ENCODE data around the gene SIL1.

Gene SIL1

DNA sequence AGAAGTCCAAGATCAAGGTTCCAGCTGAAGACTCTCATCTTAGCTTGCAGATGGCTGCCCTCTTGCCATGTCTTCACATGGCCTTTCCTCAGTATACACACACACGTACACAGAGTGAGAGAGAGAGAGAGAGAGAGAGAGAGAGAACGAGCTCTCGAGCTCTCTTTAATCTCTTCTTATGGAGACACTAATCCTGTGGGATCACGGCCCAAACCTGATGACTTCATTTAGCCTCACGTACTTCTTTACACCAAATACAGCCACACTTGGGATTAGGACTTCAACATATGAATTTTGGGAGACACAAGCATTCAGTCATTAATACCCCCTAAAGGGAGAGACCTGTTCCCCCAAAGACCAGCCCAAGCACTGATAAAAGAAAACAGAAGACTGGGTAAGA is 42.8 kb downstream of the SIL1 start:
- 87% methylated on average over 3 of the region's 5 CpGs for WGBS
- H3K9me3 ChIP-seq (ENCODE audit: insufficient read depth, low read depth, low read length): no peaks in the 10 kb centered on the region
- H3K27me3 ChIP-seq (ENCODE audit: insufficient read depth, low read length): no peaks in the 10 kb centered on the region
- peaks cover 14% of the 10 kb centered on the region for H3K4me1 ChIP-seq (ENCODE audit: insufficient read depth, low read length)
- H3K9ac ChIP-seq (ENCODE audit: low read depth, low read length): no peak overlapping the region
- no peaks in the 10 kb centered on the region for H3K36me3 ChIP-seq (ENCODE audit: insufficient read depth, low read length)
- no peak overlapping the region for H3K27ac ChIP-seq (ENCODE audit: low read depth, low read length)
- H3K4me3 ChIP-seq (ENCODE audit: low read length): no peak overlapping the region

DNA sequence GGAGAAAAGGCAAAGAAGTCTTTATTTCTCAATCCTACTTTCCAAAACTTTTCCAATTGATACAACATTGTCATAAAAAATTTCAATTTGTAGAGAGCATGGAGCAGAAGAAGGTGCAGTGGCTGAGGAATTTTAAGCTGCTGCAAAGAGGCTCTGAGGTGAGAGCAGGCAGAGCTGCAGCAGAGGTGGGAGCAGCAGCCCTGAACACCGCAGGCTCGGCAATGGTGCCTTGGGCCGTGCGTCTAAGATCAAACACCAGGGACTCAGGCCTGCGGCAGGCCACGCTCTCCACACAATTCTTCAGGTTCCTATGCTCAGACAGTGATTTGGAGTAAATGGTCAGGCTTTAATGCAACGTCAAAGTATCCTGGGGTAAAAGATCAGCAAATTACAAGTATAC is 46.3 kb downstream of the SIL1 start:
- Histone ChIP-seq H3K27me3 (ENCODE audit: insufficient read depth, low read length) (no peaks in the 10 kb centered on the region), H3K9me3 (ENCODE audit: insufficient read depth, low read depth, low read length) (no peaks in the 10 kb centered on the region), H3K27ac (ENCODE audit: low read depth, low read length) (no peak overlapping the region), H3K4me3 (ENCODE audit: low read length) (no peak overlapping the region), H3K36me3 (ENCODE audit: insufficient read depth, low read length) (no peaks in the 10 kb centered on the region), H3K9ac (ENCODE audit: low read depth, low read length) (no peak overlapping the region), H3K4me1 (ENCODE audit: insufficient read depth, low read length) (peaks cover 3% of the 10 kb centered on the region; the same call in 1 of the 2 replicates)
- WGBS: 81% methylated on average over 7 of the region's 7 CpGs

DNA sequence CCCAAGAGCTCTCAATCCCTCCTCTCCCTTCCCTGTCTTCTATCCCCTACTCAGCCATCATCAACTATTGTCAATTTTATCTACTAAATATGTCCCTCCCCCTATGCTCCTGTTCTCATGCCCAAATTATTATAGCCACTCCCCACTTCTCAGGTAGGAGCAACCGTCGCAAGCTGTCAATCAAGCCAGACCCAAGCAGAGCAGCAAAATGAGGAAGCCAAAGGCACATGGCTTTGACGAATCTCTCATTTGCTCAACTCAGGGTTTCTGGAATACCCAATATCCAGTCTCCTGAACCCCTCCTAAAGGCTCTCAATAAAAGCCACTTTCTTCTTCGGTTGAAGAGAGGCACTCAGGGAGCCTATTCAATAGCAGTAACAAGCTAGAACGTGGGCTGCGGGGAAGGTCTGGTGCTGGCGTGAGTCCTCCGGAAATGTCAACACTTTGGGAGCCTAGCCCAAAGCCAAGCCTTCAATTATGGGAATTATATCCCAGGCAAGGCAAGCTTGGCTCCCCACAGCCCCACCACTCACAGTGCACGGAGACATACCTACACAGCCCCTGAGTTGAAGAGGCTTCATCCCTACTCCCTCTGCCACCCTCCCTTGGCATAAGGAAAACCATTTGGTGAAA is 47.7 kb downstream of the SIL1 start:
- 89% methylated on average over 9 of the region's 9 CpGs for WGBS
- H3K27ac ChIP-seq (ENCODE audit: low read depth, low read length): no peak overlapping the region
- no peaks in the 10 kb centered on the region for H3K27me3 ChIP-seq (ENCODE audit: insufficient read depth, low read length)
- H3K4me3 ChIP-seq (ENCODE audit: low read length): no peak overlapping the region
- no peaks in the 10 kb centered on the region for H3K36me3 ChIP-seq (ENCODE audit: insufficient read depth, low read length)
- no peak overlapping the region for H3K9ac ChIP-seq (ENCODE audit: low read depth, low read length)
- peaks cover 3% of the 10 kb centered on the region; the same call in 1 of the 2 replicates for H3K4me1 ChIP-seq (ENCODE audit: insufficient read depth, low read length)
- no peaks in the 10 kb centered on the region for H3K9me3 ChIP-seq (ENCODE audit: insufficient read depth, low read depth, low read length)

GRCh38 chr5:139149477-139150199 is 48.5 kb downstream of the SIL1 start:
- Histone ChIP-seq H3K27me3 (ENCODE audit: insufficient read depth, low read length) (no peaks in the 10 kb centered on the region), H3K4me3 (ENCODE audit: low read length) (no peak overlapping the region), H3K9ac (ENCODE audit: low read depth, low read length) (no peak overlapping the region), H3K4me1 (ENCODE audit: insufficient read depth, low read length) (peaks cover 3% of the 10 kb centered on the region; the same call in 1 of the 2 replicates), H3K36me3 (ENCODE audit: insufficient read depth, low read length) (no peaks in the 10 kb centered on the region), H3K9me3 (ENCODE audit: insufficient read depth, low read depth, low read length) (no peaks in the 10 kb centered on the region), H3K27ac (ENCODE audit: low read depth, low read length) (no peak overlapping the region)
- WGBS: 56% methylated on average over 3 of the region's 3 CpGs

DNA sequence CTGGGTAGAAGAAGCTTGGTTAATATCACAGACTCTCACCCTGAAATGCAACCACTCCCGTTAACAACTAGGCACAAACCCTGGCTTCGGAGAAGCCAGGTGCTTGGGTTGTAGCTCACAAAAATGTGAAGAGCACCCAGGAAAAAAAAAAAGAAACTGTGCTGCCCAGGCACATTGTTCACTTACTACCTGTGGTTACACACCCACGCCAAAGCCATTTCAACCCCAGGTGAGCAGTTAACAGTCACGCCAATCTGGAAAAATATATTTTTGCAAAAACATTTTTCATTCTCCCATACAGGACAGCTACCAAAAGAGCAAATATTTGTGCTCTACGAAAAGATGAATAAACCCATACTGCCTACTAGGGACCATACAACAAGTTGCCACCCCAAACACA is 49.2 kb downstream of the SIL1 start:
- no peaks in the 10 kb centered on the region for H3K27me3 ChIP-seq (ENCODE audit: insufficient read depth, low read length)
- H3K4me3 ChIP-seq (ENCODE audit: low read length): no peak overlapping the region
- H3K9me3 ChIP-seq (ENCODE audit: insufficient read depth, low read depth, low read length): no peaks in the 10 kb centered on the region
- H3K9ac ChIP-seq (ENCODE audit: low read depth, low read length): no peak overlapping the region
- H3K36me3 ChIP-seq (ENCODE audit: insufficient read depth, low read length): no peaks in the 10 kb centered on the region
- peaks cover 3% of the 10 kb centered on the region; the same call in 1 of the 2 replicates for H3K4me1 ChIP-seq (ENCODE audit: insufficient read depth, low read length)
- H3K27ac ChIP-seq (ENCODE audit: low read depth, low read length): no peak overlapping the region
- 75% methylated on average over 5 of the region's 5 CpGs for WGBS

GRCh38 chr5:139148306-139148705 is 49.9 kb downstream of the SIL1 start:
- Histone ChIP-seq H3K36me3 (ENCODE audit: insufficient read depth, low read length) (no peaks in the 10 kb centered on the region), H3K9ac (ENCODE audit: low read depth, low read length) (no peak overlapping the region), H3K4me3 (ENCODE audit: low read length) (no peak overlapping the region), H3K27me3 (ENCODE audit: insufficient read depth, low read length) (no peaks in the 10 kb centered on the region), H3K4me1 (ENCODE audit: insufficient read depth, low read length) (peaks cover 3% of the 10 kb centered on the region; the same call in 1 of the 2 replicates), H3K9me3 (ENCODE audit: insufficient read depth, low read depth, low read length) (no peaks in the 10 kb centered on the region), H3K27ac (ENCODE audit: low read depth, low read length) (no peak overlapping the region)
- 87% methylated on average over 2 of the region's 2 CpGs for WGBS

GRCh38 chr5:139147483-139148087 is 50.6 kb downstream of the SIL1 start:
- WGBS: 82% methylated on average over 2 of the region's 2 CpGs
- no peak overlapping the region for H3K4me3 ChIP-seq (ENCODE audit: low read length)
- H3K9ac ChIP-seq (ENCODE audit: low read depth, low read length): no peak overlapping the region
- no peaks in the 10 kb centered on the region for H3K9me3 ChIP-seq (ENCODE audit: insufficient read depth, low read depth, low read length)
- peaks cover 3% of the 10 kb centered on the region; the same call in 1 of the 2 replicates for H3K4me1 ChIP-seq (ENCODE audit: insufficient read depth, low read length)
- H3K27ac ChIP-seq (ENCODE audit: low read depth, low read length): no peak overlapping the region
- H3K36me3 ChIP-seq (ENCODE audit: insufficient read depth, low read length): no peaks in the 10 kb centered on the region
- no peaks in the 10 kb centered on the region for H3K27me3 ChIP-seq (ENCODE audit: insufficient read depth, low read length)

DNA sequence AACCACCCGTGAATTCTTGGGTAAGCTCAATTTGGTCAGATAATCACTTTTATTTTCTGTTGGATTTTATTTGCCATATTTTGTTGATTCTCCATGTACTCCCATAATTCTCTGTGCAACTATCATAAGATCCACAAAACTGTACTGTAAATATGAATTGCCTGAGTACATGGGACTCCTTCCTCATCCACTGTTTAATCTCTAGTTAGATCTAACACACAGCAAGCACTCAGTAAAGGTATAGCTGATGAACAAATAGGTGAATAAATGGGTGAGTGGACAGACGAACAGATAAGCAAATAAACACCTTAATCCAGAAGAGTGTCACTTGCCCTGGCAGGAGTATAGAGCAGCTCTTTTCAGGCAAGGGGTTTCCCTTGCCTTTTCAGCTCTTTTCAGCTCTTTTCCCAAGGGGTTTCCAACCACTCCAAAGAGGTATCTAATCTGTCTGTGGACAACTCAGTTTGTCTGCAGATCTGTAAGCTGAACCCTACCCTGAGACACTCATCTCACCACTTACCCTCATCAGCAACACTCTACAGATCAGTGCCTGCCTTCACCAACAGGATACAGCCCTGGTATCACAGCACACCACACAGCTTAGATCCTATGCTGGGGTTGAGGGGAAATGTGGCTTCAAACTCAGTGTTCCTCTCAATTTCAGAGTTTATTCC is 51.2 kb downstream of the SIL1 start:
- H3K9me3 ChIP-seq (ENCODE audit: insufficient read depth, low read depth, low read length): no peaks in the 10 kb centered on the region
- no peak overlapping the region for H3K4me3 ChIP-seq (ENCODE audit: low read length)
- no peak overlapping the region for H3K27ac ChIP-seq (ENCODE audit: low read depth, low read length)
- no peaks in the 10 kb centered on the region for H3K36me3 ChIP-seq (ENCODE audit: insufficient read depth, low read length)
- peaks cover 3% of the 10 kb centered on the region; the same call in 1 of the 2 replicates for H3K4me1 ChIP-seq (ENCODE audit: insufficient read depth, low read length)
- no peaks in the 10 kb centered on the region for H3K27me3 ChIP-seq (ENCODE audit: insufficient read depth, low read length)
- 92% methylated on average over 1 of the region's 2 CpGs for WGBS
- no peak overlapping the region for H3K9ac ChIP-seq (ENCODE audit: low read depth, low read length)

DNA sequence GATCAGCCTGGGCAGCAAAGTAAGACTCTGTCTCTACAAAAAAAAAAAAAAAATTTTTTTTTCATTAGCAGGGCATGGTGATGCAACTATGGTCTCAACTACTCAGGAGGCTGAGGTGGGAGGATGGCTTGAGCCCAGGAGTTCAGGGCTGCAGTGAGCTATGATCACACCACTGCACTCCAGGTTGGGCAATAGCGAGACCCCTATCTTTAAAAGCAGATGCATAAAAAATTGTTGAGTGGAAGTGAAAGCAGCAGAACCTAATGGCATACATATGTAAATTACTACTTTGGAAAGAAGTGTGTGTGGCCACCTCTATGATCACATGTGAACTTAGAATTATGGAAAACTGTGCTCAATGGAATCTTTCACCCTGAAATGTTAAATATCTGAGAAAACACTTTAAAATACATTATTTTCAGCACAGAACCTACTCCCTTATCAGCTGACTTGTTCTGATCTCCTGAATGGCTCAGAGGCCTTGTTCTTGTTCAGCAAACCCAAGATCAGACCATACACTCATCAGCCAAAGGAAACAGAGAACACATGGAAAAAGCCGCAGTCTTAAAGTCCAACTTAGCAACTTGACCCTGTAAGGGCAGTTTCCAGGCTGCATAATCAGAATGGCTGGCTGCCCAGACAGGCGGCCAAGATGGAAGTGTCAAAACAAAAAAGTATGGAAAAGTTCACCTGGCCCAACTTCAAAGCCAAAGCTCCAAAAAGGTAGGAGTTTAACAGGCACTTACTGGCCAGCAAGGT is 56.5 kb downstream of the SIL1 start:
- Histone ChIP-seq H3K9ac (ENCODE audit: low read depth, low read length) (no peak overlapping the region), H3K4me1 (ENCODE audit: insufficient read depth, low read length) (no peaks in the 10 kb centered on the region; the same call in 1 of the 2 replicates), H3K9me3 (ENCODE audit: insufficient read depth, low read depth, low read length) (no peaks in the 10 kb centered on the region), H3K27me3 (ENCODE audit: insufficient read depth, low read length) (no peaks in the 10 kb centered on the region), H3K27ac (ENCODE audit: low read depth, low read length) (no peak overlapping the region), H3K4me3 (ENCODE audit: low read length) (no peak overlapping the region), H3K36me3 (ENCODE audit: insufficient read depth, low read length) (no peaks in the 10 kb centered on the region)
- WGBS: 96% methylated on average over 3 of the region's 3 CpGs

- Histone ChIP-seq H3K27ac (ENCODE audit: low read depth, low read length) (no peak overlapping the region), H3K9ac (ENCODE audit: low read depth, low read length) (no peak overlapping the region), H3K27me3 (ENCODE audit: insufficient read depth, low read length) (no peaks in the 10 kb centered on the region), H3K4me1 (ENCODE audit: insufficient read depth, low read length) (no peaks in the 10 kb centered on the region; the same call in 1 of the 2 replicates), H3K36me3 (ENCODE audit: insufficient read depth, low read length) (no peaks in the 10 kb centered on the region), H3K4me3 (ENCODE audit: low read length) (no peak overlapping the region), H3K9me3 (ENCODE audit: insufficient read depth, low read depth, low read length) (no peaks in the 10 kb centered on the region)
- 90% methylated on average over 6 of the region's 6 CpGs for WGBS
Observed at GRCh38 chr5:139140591-139141071, 57.5 kb downstream of the SIL1 start.
